NT2/D1 (cell line): Measurements from ENCODE around the gene RAB22A.

Source experiments
- DNase-seq: peaks from one replicate; pipeline ENCODE4 v3.0.0-alpha.2; 2011; ENCODE audit warnings: low read depth, low spot score
- H3K27me3 ChIP-seq: 2 replicates; pipeline ENCODE4 v1.6.0; 2011; ENCODE audit warnings: mild to moderate bottlenecking; ENCODE audit not compliant: insufficient read length, insufficient read depth
- H3K36me3 ChIP-seq: 2 replicates; pipeline ENCODE4 v1.6.1; 2011; ENCODE audit warnings: mild to moderate bottlenecking, low read length, mixed read lengths; ENCODE audit not compliant: insufficient read depth, insufficient read length
- H3K4me1 ChIP-seq: 2 replicates; pipeline ENCODE4 v1.5.1; 2011; ENCODE audit not compliant: insufficient read depth, insufficient read length
- H3K4me3 ChIP-seq: 2 replicates; pipeline ENCODE4 v1.5.1; 2011; ENCODE audit warnings: low read depth; ENCODE audit not compliant: insufficient read length
- H3K9ac ChIP-seq: 2 replicates; pipeline ENCODE4 v1.6.0; 2011; ENCODE audit warnings: low read depth; ENCODE audit not compliant: insufficient read length
- H3K9me3 ChIP-seq: 2 replicates; pipeline ENCODE4 v1.5.1; 2011; ENCODE audit warnings: mild to moderate bottlenecking, low read length; ENCODE audit not compliant: insufficient read depth
- SUZ12 ChIP-seq: IDR thresholded peaks from 2 replicates; pipeline ENCODE4 v1.6.1; 2011; ENCODE audit not compliant: insufficient read length, insufficient read depth; ENCODE audit errors: extremely low read depth
- YY1 ChIP-seq: IDR thresholded peaks from 2 replicates; pipeline ENCODE4 v1.6.1; 2011; ENCODE audit not compliant: insufficient read length, insufficient read depth
- ZNF274 ChIP-seq: IDR thresholded peaks from 2 replicates; pipeline ENCODE4 v1.6.1; 2011; ENCODE audit warnings: mild to moderate bottlenecking, low read depth, low read length

Gene RAB22A

GRCh38 chr20:58271606-58272351, 37.7 kb upstream of the RAB22A start:
- no peaks in the 10 kb centered on the region for H3K27me3 ChIP-seq
- H3K4me1 ChIP-seq, result peaks cover 2% of the 10 kb centered on the region
- H3K36me3 ChIP-seq, result peaks cover 42% of the 10 kb centered on the region
- no peak overlapping the region for H3K4me3 ChIP-seq
- TF ChIP-seq SUZ12 (no peak), ZNF274 (no peak), YY1 (no peak)
- H3K9me3 ChIP-seq, result peaks cover 14% of the 10 kb centered on the region
- H3K9ac ChIP-seq, result no peak overlapping the region
- DNase-seq, result no peak

GRCh38 chr20:58274384-58274783, 35.1 kb upstream of the RAB22A start:
- Histone ChIP-seq H3K9me3 (peaks cover 14% of the 10 kb centered on the region), H3K36me3 (peaks cover 19% of the 10 kb centered on the region), H3K27me3 (no peaks in the 10 kb centered on the region), H3K4me3 (no peak overlapping the region), H3K4me1 (no peaks in the 10 kb centered on the region), H3K9ac (no peak overlapping the region)
- TF ChIP-seq SUZ12 (no peak), YY1 (no peak), ZNF274 (no peak)
- DNase-seq, result no peak

- TF ChIP-seq SUZ12, result no peak
- no peak for TF ChIP-seq YY1
- TF ChIP-seq ZNF274, result no peak
Measured at GRCh38 chr20:58277107-58277506, 32.4 kb upstream of the RAB22A start.

GRCh38 chr20:58277578-58278472, 31.7 kb upstream of the RAB22A start:
- Histone ChIP-seq H3K27me3 (no peaks in the 10 kb centered on the region), H3K36me3 (peaks cover 1% of the 10 kb centered on the region), H3K9ac (no peak overlapping the region), H3K4me3 (no peak overlapping the region), H3K9me3 (peaks cover 14% of the 10 kb centered on the region), H3K4me1 (no peaks in the 10 kb centered on the region)
- TF ChIP-seq ZNF274 (no peak), SUZ12 (no peak), YY1 (no peak)
- no peak for DNase-seq

More at GRCh38 chr20:58277107-58277506, 32.4 kb upstream of the RAB22A start:
- no peak for DNase-seq
- Histone ChIP-seq H3K36me3 (peaks cover 3% of the 10 kb centered on the region), H3K27me3 (no peaks in the 10 kb centered on the region), H3K4me3 (no peak overlapping the region), H3K9ac (no peak overlapping the region), H3K9me3 (peaks cover 14% of the 10 kb centered on the region), H3K4me1 (no peaks in the 10 kb centered on the region)

GRCh38 chr20:58286729-58287128, 22.8 kb upstream of the RAB22A start:
- H3K4me3 ChIP-seq, result no peak overlapping the region
- H3K4me1 ChIP-seq, result no peaks in the 10 kb centered on the region
- no peaks in the 10 kb centered on the region for H3K9me3 ChIP-seq
- no peaks in the 10 kb centered on the region for H3K27me3 ChIP-seq
- no peak for TF ChIP-seq ZNF274
- TF ChIP-seq SUZ12, result no peak
- TF ChIP-seq YY1, result no peak
- DNase-seq, result no peak
- H3K9ac ChIP-seq, result no peak overlapping the region
- peaks cover 17% of the 10 kb centered on the region for H3K36me3 ChIP-seq

- Histone ChIP-seq H3K4me1 (no peaks in the 10 kb centered on the region), H3K4me3 (no peak overlapping the region), H3K36me3 (peaks cover 17% of the 10 kb centered on the region), H3K27me3 (no peaks in the 10 kb centered on the region), H3K9me3 (no peaks in the 10 kb centered on the region), H3K9ac (no peak overlapping the region)
- TF ChIP-seq YY1 (no peak), SUZ12 (no peak), ZNF274 (no peak)
- DNase-seq, result no peak
Measured at GRCh38 chr20:58287638-58288037, 21.9 kb upstream of the RAB22A start.

- TF ChIP-seq ZNF274, result no peak
- TF ChIP-seq SUZ12, result no peak
- no peak for TF ChIP-seq YY1
- DNase-seq, result no peak
- H3K4me1 ChIP-seq, result no peaks in the 10 kb centered on the region
- no peaks in the 10 kb centered on the region for H3K9me3 ChIP-seq
- H3K4me3 ChIP-seq, result no peak overlapping the region
- no peaks in the 10 kb centered on the region for H3K27me3 ChIP-seq
- H3K36me3 ChIP-seq, result peaks cover 20% of the 10 kb centered on the region
- H3K9ac ChIP-seq, result no peak overlapping the region
Measured at GRCh38 chr20:58289143-58289542, 20.4 kb upstream of the RAB22A start.
